Spleen (tissue), 7 donors: ENCODE results near the gene CENPT.

Source experiments
- CTCF ChIP-seq, 11 experiments: fragments of 200-600 bp in 7 of 11; fragments of 450-650 bp in 4 of 11; sonication (generic) in 4 of 11; IDR thresholded peaks in 8 of 11; conservative IDR thresholded peaks in 3 of 11; 1 replicate in 7 of 11; 2 replicates in 4 of 11; pipeline versions ENCODE4 v1.4.0 to v1.8.0; 2016 to 2021; ENCODE audit warnings: antibody characterized with exemption in 11 of 11, inconsistent platforms in 4 of 11, mild to moderate bottlenecking in 1 of 11
- POLR2A ChIP-seq, 3 donors: fragments of 450-650 bp; IDR thresholded peaks; one replicate each; pipeline ENCODE4 v1.5.1; 2017; ENCODE audit warnings: antibody characterized with exemption in 3 of 3, mild to moderate bottlenecking in 1 of 3
- POLR2AphosphoS5 ChIP-seq, 3 donors: sonication (generic); formaldehyde crosslinking; IDR thresholded peaks; one replicate each; pipeline ENCODE4 v1.5.1; 2017; ENCODE audit warnings: antibody characterized with exemption in 3 of 3
- donor health status: DM: no; HTN: no; CAD: no; lungs with moderate emphysema.
- donor health status: DM: no; HTN: no; CAD: no.
- donor health status: DM: no; HTN: no; CAD: no.

GRCh38 chr16:67796099-67796718 lies 51.3 kb downstream of the CENPT start:
- TF ChIP-seq CTCF (IDR thresholded peaks at IDR 0.05 in 8 of 11, conservative IDR thresholded peaks at IDR 0.05 in 3 of 11) (no peak), POLR2A (IDR thresholded peaks at IDR 0.05) (no peak), POLR2AphosphoS5 (IDR thresholded peaks at IDR 0.05) (no peak)
